Coronary artery (tissue), 2 donors: Measurements from ENCODE around the gene CLDND2.

Experiments
- DNase-seq: peaks from one replicate; pipeline ENCODE4 v3.0.0-alpha.2; 2017; ENCODE audit warnings: low spot score
- H3K27ac ChIP-seq, 2 donors: fragments of 200-600 bp; sonication (generic); one replicate each; pipeline ENCODE4 v1.5.1; 2016 to 2019
- H3K4me3 ChIP-seq: fragments of 200-600 bp; sonication (generic); 2 replicates; pipeline ENCODE4 v1.5.1; 2016; ENCODE audit warnings: mild to moderate bottlenecking, moderate library complexity
- CTCF ChIP-seq: fragments of 200-600 bp; sonication (generic); IDR thresholded peaks from one replicate; pipeline ENCODE4 v1.5.1; 2019; ENCODE audit warnings: antibody characterized with exemption

CLDND2 gene

GRCh38 chr19:51333836-51334460, 34.9 kb downstream of the CLDND2 start:
- H3K4me3 ChIP-seq = no peak overlapping the region
- no peak for TF ChIP-seq CTCF
- H3K27ac ChIP-seq = no peak overlapping the region
- no peak for DNase-seq

GRCh38 chr19:51331716-51332115, 37.1 kb downstream of the CLDND2 start:
- no peak for TF ChIP-seq CTCF
- Histone ChIP-seq H3K4me3 (no peak overlapping the region), H3K27ac (no peak overlapping the region)
- DNase-seq = no peak

- TF ChIP-seq CTCF = no peak
- H3K4me3 ChIP-seq = no peak overlapping the region
- no peak for DNase-seq
- H3K27ac ChIP-seq = no peak overlapping the region
Observed at GRCh38 chr19:51331193-51331592, 37.6 kb downstream of the CLDND2 start.

GRCh38 chr19:51330366-51330765, 38.4 kb downstream of the CLDND2 start:
- no peak for DNase-seq
- TF ChIP-seq CTCF = no peak
- Histone ChIP-seq H3K4me3 (no peak overlapping the region), H3K27ac (no peak overlapping the region)

GRCh38 chr19:51329411-51329810, 39.4 kb downstream of the CLDND2 start:
- Histone ChIP-seq H3K27ac (no peak overlapping the region), H3K4me3 (no peak overlapping the region)
- no peak for TF ChIP-seq CTCF
- DNase-seq = no peak

GRCh38 chr19:51327066-51328001, 41.5 kb downstream of the CLDND2 start:
- Histone ChIP-seq H3K4me3 (peak overlapping the region; percentile 62), H3K27ac (no peak overlapping the region)
- TF ChIP-seq CTCF = no peak
- DNase-seq = no peak
